Tibial nerve (tissue), 4 donors: ENCODE data around the gene IGLON5. TPM values are rescaled to one million over a fixed set of nuclear protein-coding genes. Genes with fewer than 3 reads are reported as not detected.

ENCODE experiments used
- DNase-seq, 2 donors: peaks; one replicate each; pipeline ENCODE4 v3.0.0-alpha.2; 2019; ENCODE audit warnings: low spot score in 2 of 2
- H3K27ac ChIP-seq, 4 donors: fragments of 200-600 bp; sonication (generic) in 3 of 4; one replicate each; pipeline ENCODE4 v1.5.1; 2017 to 2019; ENCODE audit warnings: mild to moderate bottlenecking in 1 of 4
- H3K27me3 ChIP-seq, 2 donors: fragments of 200-600 bp; sonication (generic) in 1 of 2; one replicate each; pipeline versions ENCODE4 v1.5.1 to v1.6.0; 2017 to 2019
- H3K36me3 ChIP-seq, 3 donors: fragments of 200-600 bp; sonication (generic); one replicate each; pipeline ENCODE4 v1.5.1; 2018 to 2019
- H3K4me1 ChIP-seq, 4 donors: fragments of 200-600 bp; sonication (generic) in 3 of 4; one replicate each; pipeline ENCODE4 v1.5.1; 2017 to 2019
- H3K4me3 ChIP-seq, 4 donors: fragments of 200-600 bp; sonication (generic) in 3 of 4; one replicate each; pipeline ENCODE4 v1.5.1; 2017 to 2019; ENCODE audit warnings: mild to moderate bottlenecking in 1 of 4, moderate library complexity in 1 of 4
- H3K9me3 ChIP-seq, 4 donors: fragments of 200-600 bp; sonication (generic) in 3 of 4; one replicate each; pipeline ENCODE4 v1.5.1; 2017 to 2019
- CTCF ChIP-seq, 5 experiments: fragments of 200-600 bp in 3 of 5; fragments of 450-650 bp in 2 of 5; sonication (generic) in 3 of 5; IDR thresholded peaks; one replicate each; pipeline ENCODE4 v1.5.1; 2016 to 2019; ENCODE audit warnings: antibody characterized with exemption in 5 of 5, mild to moderate bottlenecking in 3 of 5, moderate library complexity in 2 of 5
- EP300 ChIP-seq, 2 donors: sonication (generic); formaldehyde crosslinking; IDR thresholded peaks; one replicate each; pipeline ENCODE4 v1.6.1; 2017; ENCODE audit warnings: antibody characterized with exemption in 2 of 2, mild to moderate bottlenecking in 1 of 2
- POLR2A ChIP-seq, 2 donors: fragments of 450-650 bp; IDR thresholded peaks; one replicate each; pipeline ENCODE4 v1.6.1; 2017; ENCODE audit warnings: antibody characterized with exemption in 2 of 2, mild to moderate bottlenecking in 2 of 2, moderate library complexity in 2 of 2
- WGBS, 2 donors: methylation state at CpG; one replicate each; pipeline ENCODE4 v1.1.5; 2018; 5-methylcytosine and 5-hydroxymethylcytosine counted together
- total RNA-seq, 4 donors: library from RNA; depleted of rRNA; stranded (reverse); fragments of >200 nt; gene quantifications; one replicate each; pipeline ENCODE4 v1.1.0, GENCODE V29; 2016

Gene IGLON5
- total RNA-seq, 4 donors from 2014 or later: 0.30 TPM; not detected in 3

GRCh38 chr19:51293571-51294210, 17.8 kb upstream of the IGLON5 start:
- no peak for TF ChIP-seq POLR2A (IDR thresholded peaks at IDR 0.05)
- no peak for TF ChIP-seq EP300 (IDR thresholded peaks at IDR 0.05)
- TF ChIP-seq CTCF (IDR thresholded peaks at IDR 0.05): no peak
- 63 to 64% methylated on average over 13 of the region's 14 CpGs for WGBS, 2 donors
- peaks cover 0 to 17% (median 0%) of the 10 kb centered on the region in 4 donors for H3K9me3 ChIP-seq
- DNase-seq: no peak
- no peaks in the 10 kb centered on the region for H3K36me3 ChIP-seq
- no peak overlapping the region for H3K4me3 ChIP-seq
- no peaks in the 10 kb centered on the region for H3K4me1 ChIP-seq
- peaks cover 0 to 7% of the 10 kb centered on the region in 2 donors for H3K27me3 ChIP-seq
- no peak overlapping the region for H3K27ac ChIP-seq

GRCh38 chr19:51294211-51294976, 17.1 kb upstream of the IGLON5 start:
- TF ChIP-seq CTCF (IDR thresholded peaks at IDR 0.05) (no peak), EP300 (IDR thresholded peaks at IDR 0.05) (no peak), POLR2A (IDR thresholded peaks at IDR 0.05) (no peak)
- Histone ChIP-seq H3K27ac (no peak overlapping the region), H3K4me3 (no peak overlapping the region), H3K9me3 (peaks cover 0 to 17% (median 0%) of the 10 kb centered on the region in 4 donors), H3K36me3 (no peaks in the 10 kb centered on the region), H3K27me3 (peaks cover 0 to 7% of the 10 kb centered on the region in 2 donors), H3K4me1 (no peaks in the 10 kb centered on the region)
- 66 to 69% methylated on average over 17 to 23 of the region's 23 CpGs for WGBS, 2 donors
- no peak for DNase-seq

GRCh38 chr19:51294977-51295375, 16.5 kb upstream of the IGLON5 start:
- 53 to 62% methylated on average over 12 of the region's 12 CpGs for WGBS, 2 donors
- Histone ChIP-seq H3K27ac (no peak overlapping the region), H3K9me3 (peaks cover 0 to 12% (median 0%) of the 10 kb centered on the region in 4 donors), H3K36me3 (no peaks in the 10 kb centered on the region), H3K4me1 (no peaks in the 10 kb centered on the region), H3K4me3 (no peak overlapping the region), H3K27me3 (peaks cover 0 to 7% of the 10 kb centered on the region in 2 donors)
- DNase-seq: no peak
- TF ChIP-seq POLR2A (IDR thresholded peaks at IDR 0.05): no peak
- TF ChIP-seq EP300 (IDR thresholded peaks at IDR 0.05): no peak
- no peak for TF ChIP-seq CTCF (IDR thresholded peaks at IDR 0.05)

- DNase-seq: no peak
- Histone ChIP-seq H3K27me3 (peaks cover 0 to 7% of the 10 kb centered on the region in 2 donors), H3K36me3 (no peaks in the 10 kb centered on the region), H3K9me3 (peaks cover 0 to 10% (median 0%) of the 10 kb centered on the region in 4 donors), H3K4me3 (no peak overlapping the region), H3K4me1 (no peaks in the 10 kb centered on the region), H3K27ac (no peak overlapping the region)
- WGBS, 2 donors: 42% methylated on average over 15 of the region's 15 CpGs
- no peak for TF ChIP-seq CTCF (IDR thresholded peaks at IDR 0.05)
- TF ChIP-seq EP300 (IDR thresholded peaks at IDR 0.05): no peak
- no peak for TF ChIP-seq POLR2A (IDR thresholded peaks at IDR 0.05)
Measured at GRCh38 chr19:51295382-51296126, 15.9 kb upstream of the IGLON5 start.
